ENCODE measurements around the gene KCTD11. TPM values are rescaled to one million over a fixed set of nuclear protein-coding genes. Genes with fewer than 3 reads are reported as not detected.
"Not testable (repeated sequence)": the region's sequence is repeated elsewhere in the genome, so short reads cannot be mapped to it uniquely, and the experiment has no call there.

KCTD11 gene
- total RNA-seq, 1 experiment from 2014 or later, result 5.4 TPM

DNA sequence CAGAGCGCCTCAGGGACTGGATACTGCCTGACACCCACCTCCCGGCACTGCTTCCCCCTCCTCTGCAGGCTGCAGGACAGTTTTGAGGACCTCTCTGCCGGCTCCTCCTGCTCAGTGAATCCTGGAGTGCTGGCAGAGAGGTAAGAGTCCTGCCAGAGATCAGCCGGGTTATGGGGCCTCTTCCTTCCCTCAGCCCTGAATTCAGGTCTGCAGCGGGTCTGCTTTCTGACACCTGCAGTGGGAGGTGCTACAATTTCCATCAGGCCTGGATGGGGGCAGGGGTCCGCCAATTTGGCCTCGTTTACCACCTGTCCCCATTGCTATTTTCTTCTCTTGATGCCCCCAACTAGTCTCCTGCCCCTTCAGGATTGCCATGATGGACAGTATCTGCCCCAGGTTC is 19.9 kb upstream of the KCTD11 start:
- no peaks in the 10 kb centered on the region for H3K9me3 ChIP-seq (ENCODE audit: control insufficient read depth in 1 of 2, insufficient read depth in 1 of 2, low read depth in 1 of 2, low read length in 2 of 2)
- ATAC-seq (no peak), DNase-seq (ENCODE audit: low read depth, low spot score) (no peak)
- TF ChIP-seq, protein P1, sequence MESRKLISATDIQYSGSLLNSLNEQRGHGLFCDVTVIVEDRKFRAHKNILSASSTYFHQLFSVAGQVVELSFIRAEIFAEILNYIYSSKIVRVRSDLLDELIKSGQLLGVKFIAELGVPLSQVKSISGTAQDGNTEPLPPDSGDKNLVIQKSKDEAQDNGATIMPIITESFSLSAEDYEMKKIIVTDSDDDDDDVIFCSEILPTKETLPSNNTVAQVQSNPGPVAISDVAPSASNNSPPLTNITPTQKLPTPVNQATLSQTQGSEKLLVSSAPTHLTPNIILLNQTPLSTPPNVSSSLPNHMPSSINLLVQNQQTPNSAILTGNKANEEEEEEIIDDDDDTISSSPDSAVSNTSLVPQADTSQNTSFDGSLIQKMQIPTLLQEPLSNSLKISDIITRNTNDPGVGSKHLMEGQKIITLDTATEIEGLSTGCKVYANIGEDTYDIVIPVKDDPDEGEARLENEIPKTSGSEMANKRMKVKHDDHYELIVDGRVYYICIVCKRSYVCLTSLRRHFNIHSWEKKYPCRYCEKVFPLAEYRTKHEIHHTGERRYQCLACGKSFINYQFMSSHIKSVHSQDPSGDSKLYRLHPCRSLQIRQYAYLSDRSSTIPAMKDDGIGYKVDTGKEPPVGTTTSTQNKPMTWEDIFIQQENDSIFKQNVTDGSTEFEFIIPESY (IDR thresholded peaks at IDR 0.05; ENCODE audit: extremely low read depth, insufficient replicate concordance, low read length), result no peak
- no peak for TF ChIP-seq RAD21 (IDR thresholded peaks at IDR 0.05; ENCODE audit: low read depth)
- TF ChIP-seq, protein P2, sequence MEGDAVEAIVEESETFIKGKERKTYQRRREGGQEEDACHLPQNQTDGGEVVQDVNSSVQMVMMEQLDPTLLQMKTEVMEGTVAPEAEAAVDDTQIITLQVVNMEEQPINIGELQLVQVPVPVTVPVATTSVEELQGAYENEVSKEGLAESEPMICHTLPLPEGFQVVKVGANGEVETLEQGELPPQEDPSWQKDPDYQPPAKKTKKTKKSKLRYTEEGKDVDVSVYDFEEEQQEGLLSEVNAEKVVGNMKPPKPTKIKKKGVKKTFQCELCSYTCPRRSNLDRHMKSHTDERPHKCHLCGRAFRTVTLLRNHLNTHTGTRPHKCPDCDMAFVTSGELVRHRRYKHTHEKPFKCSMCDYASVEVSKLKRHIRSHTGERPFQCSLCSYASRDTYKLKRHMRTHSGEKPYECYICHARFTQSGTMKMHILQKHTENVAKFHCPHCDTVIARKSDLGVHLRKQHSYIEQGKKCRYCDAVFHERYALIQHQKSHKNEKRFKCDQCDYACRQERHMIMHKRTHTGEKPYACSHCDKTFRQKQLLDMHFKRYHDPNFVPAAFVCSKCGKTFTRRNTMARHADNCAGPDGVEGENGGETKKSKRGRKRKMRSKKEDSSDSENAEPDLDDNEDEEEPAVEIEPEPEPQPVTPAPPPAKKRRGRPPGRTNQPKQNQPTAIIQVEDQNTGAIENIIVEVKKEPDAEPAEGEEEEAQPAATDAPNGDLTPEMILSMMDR (IDR thresholded peaks at IDR 0.05 in 2 of 3, conservative IDR thresholded peaks at IDR 0.05 in 1 of 3; ENCODE audit: borderline replicate concordance in 1 of 3, insufficient read depth in 1 of 3, low read depth in 2 of 3, low read length in 2 of 3), result no peak
- TF ChIP-seq, protein P3, sequence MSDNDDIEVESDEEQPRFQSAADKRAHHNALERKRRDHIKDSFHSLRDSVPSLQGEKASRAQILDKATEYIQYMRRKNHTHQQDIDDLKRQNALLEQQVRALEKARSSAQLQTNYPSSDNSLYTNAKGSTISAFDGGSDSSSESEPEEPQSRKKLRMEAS (IDR thresholded peaks at IDR 0.05), result no peak
- TF ChIP-seq, protein P4, sequence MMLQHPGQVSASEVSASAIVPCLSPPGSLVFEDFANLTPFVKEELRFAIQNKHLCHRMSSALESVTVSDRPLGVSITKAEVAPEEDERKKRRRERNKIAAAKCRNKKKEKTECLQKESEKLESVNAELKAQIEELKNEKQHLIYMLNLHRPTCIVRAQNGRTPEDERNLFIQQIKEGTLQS (IDR thresholded peaks at IDR 0.05), result no peak
- H3K4me2 ChIP-seq (ENCODE audit: low read length), result no peak overlapping the region
- no peak overlapping the region for H3K4me3 ChIP-seq (replicated peaks in 1 of 2; ENCODE audit: low read depth in 1 of 2, low read length in 2 of 2)
- peaks cover 3 to 34% of the 10 kb centered on the region in 2 experiments; a peak in 3 of 4 replicates for H3K4me1 ChIP-seq (ENCODE audit: control insufficient read depth in 1 of 2, insufficient read depth in 2 of 2, low read length in 2 of 2)
- ChIA-PET CTCF (no interaction called here), POLR2A (no interaction called here), RAD21 (ENCODE audit: low non-redundant PET in 1 of 2, low total read pairs in 2 of 2, uncharacterized antibody in 2 of 2, unreplicated experiment in 2 of 2) (no interaction called here)
- no TSS peak for BruUV-seq (replicated peaks)
- H3K9ac ChIP-seq (ENCODE audit: low read length), result no peak overlapping the region
- H2AFZ ChIP-seq (ENCODE audit: low read depth, low read length, poor library complexity, severe bottlenecking), result no peak overlapping the region
- no peaks in the 10 kb centered on the region for H3K27me3 ChIP-seq (ENCODE audit: insufficient read depth, low read length)
- H4K20me1 ChIP-seq (ENCODE audit: insufficient read depth), result no peaks in the 10 kb centered on the region
- H3K36me3 ChIP-seq (ENCODE audit: control insufficient read depth in 1 of 2, insufficient read depth in 2 of 2, low read length in 2 of 2), result no peaks in the 10 kb centered on the region; a peak in 1 of 4 replicates
- H3K9me2 ChIP-seq (ENCODE audit: insufficient read depth), result no peaks in the 10 kb centered on the region
- H3K79me2 ChIP-seq (ENCODE audit: insufficient read depth, low read length), result peaks cover 19% of the 10 kb centered on the region; the same call in 1 of the 2 replicates
- intact Hi-C loops (cut with micrococcal nuclease), result no loop called here
- no peak overlapping the region for H3K27ac ChIP-seq (ENCODE audit: low read depth, low read length)

DNA sequence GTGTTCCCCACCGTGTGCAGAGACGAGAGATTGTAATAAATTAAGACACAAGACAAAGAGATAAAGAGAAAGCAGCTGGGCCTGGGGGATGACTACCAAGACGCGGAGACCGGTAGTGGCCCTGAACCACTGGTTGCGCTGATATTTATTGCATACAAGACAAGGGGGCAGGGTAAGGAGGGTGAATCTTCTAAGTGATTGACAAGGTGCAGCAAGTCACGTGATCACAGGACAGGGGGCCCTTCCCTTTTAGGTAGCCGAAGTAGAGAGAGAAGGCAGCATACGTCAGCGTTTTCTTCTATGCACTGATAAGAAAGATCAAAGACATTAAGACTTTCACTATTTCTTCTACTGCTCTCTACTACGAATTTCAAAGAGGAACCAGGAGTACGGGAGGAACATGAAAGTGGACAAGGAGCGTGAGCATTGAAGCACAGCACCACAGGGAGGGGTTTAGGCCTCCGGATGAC is 19.3 kb upstream of the KCTD11 start:
- H4K20me1 ChIP-seq (ENCODE audit: insufficient read depth); POLR2A ChIA-PET; H2AFZ ChIP-seq (ENCODE audit: low read depth, low read length, poor library complexity, severe bottlenecking); intact Hi-C loops (cut with micrococcal nuclease); H3K9me2 ChIP-seq (ENCODE audit: insufficient read depth); H3K36me3 ChIP-seq (ENCODE audit: control insufficient read depth in 1 of 2, insufficient read depth in 2 of 2, low read length in 2 of 2); CTCF ChIA-PET; H3K9ac ChIP-seq (ENCODE audit: low read length); H3K27me3 ChIP-seq (ENCODE audit: insufficient read depth, low read length); H3K4me2 ChIP-seq (ENCODE audit: low read length); H3K27ac ChIP-seq (ENCODE audit: low read depth, low read length); H3K9me3 ChIP-seq (ENCODE audit: control insufficient read depth in 1 of 2, insufficient read depth in 1 of 2, low read depth in 1 of 2, low read length in 2 of 2); RAD21 ChIA-PET (ENCODE audit: low non-redundant PET in 1 of 2, low total read pairs in 2 of 2, uncharacterized antibody in 2 of 2, unreplicated experiment in 2 of 2); BruUV-seq (replicated peaks); ATAC-seq; H3K4me3 ChIP-seq (replicated peaks in 1 of 2; ENCODE audit: low read depth in 1 of 2, low read length in 2 of 2); DNase-seq (ENCODE audit: low read depth, low spot score): not testable (repeated sequence)
- H3K79me2 ChIP-seq (ENCODE audit: insufficient read depth, low read length), result peaks cover 13% of the 10 kb centered on the region; the same call in 1 of the 2 replicates
- H3K4me1 ChIP-seq (ENCODE audit: control insufficient read depth in 1 of 2, insufficient read depth in 2 of 2, low read length in 2 of 2), result peaks cover 3 to 33% of the 10 kb centered on the region in 2 experiments; a peak in 3 of 4 replicates
